Measurements from ENCODE around the gene RTN4RL1. TPM values are rescaled to one million over a fixed set of nuclear protein-coding genes. Genes with fewer than 3 reads are reported as not detected.

Gene RTN4RL1
- total RNA-seq, 4 donors from 2014 or later: 16.4 to 24.8 (median 21.6) TPM

- H3K27ac ChIP-seq: peak within 1 kb of the TSS; percentile 52
- H3K27me3 ChIP-seq: no peaks in the 10 kb centered on the region
- H3K36me3 ChIP-seq: peaks cover 8% of the 10 kb centered on the region
- H3K4me3 ChIP-seq: peak within 1 kb of the TSS; percentile 78
- peak in 1 of 2 donors; percentile 32 for TF ChIP-seq POLR2A (IDR thresholded peaks at IDR 0.05)
- TF ChIP-seq CTCF (IDR thresholded peaks at IDR 0.05): no peak
- peak; percentile 46 to 88 (median 79) for TF ChIP-seq POLR2AphosphoS5 (IDR thresholded peaks at IDR 0.05)
- DNase-seq (ENCODE audit: low spot score in 2 of 2): peak; percentile 90 to 92
- H3K4me1 ChIP-seq: peaks cover 46% of the 10 kb centered on the region
- no peaks in the 10 kb centered on the region for H3K9me3 ChIP-seq
- WGBS: 2% methylated on average over 12 of the region's 59 CpGs
Measured at GRCh38 chr17:2029911-2030778, 5.0 kb upstream of the RTN4RL1 start, which contains the start of gene DPH1. Gene DPH1 (plus strand): TSS chr17:2030153. CDS start chr17:2030170, 17 bp downstream.

GRCh38 chr17:2028737-2029136 lies 3.6 kb upstream of the RTN4RL1 start:
- Histone ChIP-seq H3K9me3 (no peaks in the 10 kb centered on the region), H3K27me3 (no peaks in the 10 kb centered on the region), H3K27ac (no peak overlapping the region), H3K4me3 (no peak overlapping the region), H3K4me1 (peaks cover 60% of the 10 kb centered on the region), H3K36me3 (peaks cover 2% of the 10 kb centered on the region)
- no peak for DNase-seq (ENCODE audit: low spot score in 2 of 2)
- 68% methylated on average over 6 of the region's 6 CpGs for WGBS
- TF ChIP-seq POLR2A (IDR thresholded peaks at IDR 0.05) (no peak), POLR2AphosphoS5 (IDR thresholded peaks at IDR 0.05) (no peak), CTCF (IDR thresholded peaks at IDR 0.05) (no peak), EP300 (IDR thresholded peaks at IDR 0.05) (no peak)

- Histone ChIP-seq H3K27ac (no peak overlapping the region), H3K27me3 (no peaks in the 10 kb centered on the region), H3K4me3 (no peak overlapping the region), H3K9me3 (no peaks in the 10 kb centered on the region), H3K4me1 (peaks cover 65% of the 10 kb centered on the region), H3K36me3 (no peaks in the 10 kb centered on the region)
- DNase-seq (ENCODE audit: low spot score in 2 of 2): no peak
- 55% methylated on average over 4 of the region's 5 CpGs for WGBS
- no peak for TF ChIP-seq CTCF (IDR thresholded peaks at IDR 0.05)
- TF ChIP-seq EP300 (IDR thresholded peaks at IDR 0.05): no peak
- TF ChIP-seq POLR2A (IDR thresholded peaks at IDR 0.05): no peak
- no peak for TF ChIP-seq POLR2AphosphoS5 (IDR thresholded peaks at IDR 0.05)
Measured at GRCh38 chr17:2028234-2028614, 3.1 kb upstream of the RTN4RL1 start.

GRCh38 chr17:2027528-2028233 lies 2.5 kb upstream of the RTN4RL1 start:
- H3K27me3 ChIP-seq: no peaks in the 10 kb centered on the region
- no peak overlapping the region for H3K27ac ChIP-seq
- peak in 1 of 2 donors; percentile 65 for DNase-seq (ENCODE audit: low spot score in 2 of 2)
- no peak for TF ChIP-seq POLR2AphosphoS5 (IDR thresholded peaks at IDR 0.05)
- TF ChIP-seq EP300 (IDR thresholded peaks at IDR 0.05): no peak
- no peak for TF ChIP-seq POLR2A (IDR thresholded peaks at IDR 0.05)
- no peak for TF ChIP-seq CTCF (IDR thresholded peaks at IDR 0.05)
- 68% methylated on average over 5 of the region's 11 CpGs for WGBS
- H3K36me3 ChIP-seq: no peaks in the 10 kb centered on the region
- H3K9me3 ChIP-seq: no peaks in the 10 kb centered on the region
- H3K4me3 ChIP-seq: no peak overlapping the region
- H3K4me1 ChIP-seq: peaks cover 66% of the 10 kb centered on the region

All from suprapubic skin (tissue), 4 donors.